ENCODE data around the gene UVRAG. TPM values are rescaled to one million over a fixed set of nuclear protein-coding genes. Genes with fewer than 3 reads are reported as not detected.

UVRAG gene
- total RNA-seq, 1 donor from 2014 or later: 38.1 TPM

DNA sequence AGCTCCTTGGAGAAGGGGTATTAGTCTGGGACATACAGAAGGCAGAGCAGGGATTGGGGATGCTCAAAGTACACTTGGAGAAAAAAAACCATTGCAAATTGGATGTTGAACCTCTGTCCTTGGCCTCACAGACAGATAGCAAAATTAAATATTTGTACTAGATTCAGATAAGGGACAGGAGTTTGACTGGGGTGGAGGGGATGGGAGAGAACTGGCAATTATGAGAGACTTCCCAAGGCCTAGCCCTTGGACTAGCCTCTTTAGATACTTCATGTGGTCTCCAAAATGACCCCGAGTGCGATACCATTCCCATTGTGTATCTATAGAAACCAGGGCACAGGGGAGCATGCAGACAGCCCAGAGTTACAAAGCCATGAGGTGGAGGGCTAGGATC is 30.9 kb upstream of the UVRAG start:
- no peak for DNase-seq

DNA sequence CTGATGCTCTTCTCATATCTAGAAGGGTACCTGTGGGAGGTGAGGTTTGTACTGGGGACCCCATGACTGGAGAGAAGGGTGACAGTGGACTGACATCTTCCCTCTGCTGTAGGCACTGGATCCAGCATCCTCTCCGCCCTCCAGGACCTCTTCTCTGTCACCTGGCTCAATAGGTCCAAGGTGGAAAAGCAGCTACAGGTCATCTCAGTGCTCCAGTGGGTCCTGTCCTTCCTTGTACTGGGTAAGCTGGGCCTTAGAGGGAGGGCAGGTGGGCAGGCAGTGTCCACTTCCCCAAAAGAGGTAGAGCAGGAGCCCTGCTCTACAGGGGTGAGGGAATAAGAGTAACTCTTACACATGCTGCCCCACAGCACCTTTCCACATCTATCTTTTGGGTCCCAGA is 30.5 kb upstream of the UVRAG start:
- DNase-seq: no peak

DNA sequence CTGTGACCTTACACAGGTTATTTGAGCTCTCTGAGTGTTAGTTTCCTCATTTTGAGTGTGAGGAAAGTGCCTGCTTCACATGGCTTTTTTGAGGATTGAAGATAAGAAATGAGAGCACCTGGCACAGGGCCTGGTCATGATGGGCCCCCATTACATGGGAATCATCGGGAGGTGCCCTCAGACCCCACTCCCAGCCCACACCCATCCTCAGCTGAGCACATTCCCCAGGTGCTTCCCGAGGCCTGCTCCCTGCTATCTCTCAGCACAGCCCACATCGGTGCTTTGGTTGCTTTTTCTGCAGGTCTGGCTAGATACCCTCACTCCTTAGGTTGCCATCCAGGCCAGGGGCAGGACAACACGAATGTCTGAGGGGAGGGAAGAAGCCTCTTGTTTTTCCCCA is 29.8 kb upstream of the UVRAG start:
- DNase-seq: no peak

DNA sequence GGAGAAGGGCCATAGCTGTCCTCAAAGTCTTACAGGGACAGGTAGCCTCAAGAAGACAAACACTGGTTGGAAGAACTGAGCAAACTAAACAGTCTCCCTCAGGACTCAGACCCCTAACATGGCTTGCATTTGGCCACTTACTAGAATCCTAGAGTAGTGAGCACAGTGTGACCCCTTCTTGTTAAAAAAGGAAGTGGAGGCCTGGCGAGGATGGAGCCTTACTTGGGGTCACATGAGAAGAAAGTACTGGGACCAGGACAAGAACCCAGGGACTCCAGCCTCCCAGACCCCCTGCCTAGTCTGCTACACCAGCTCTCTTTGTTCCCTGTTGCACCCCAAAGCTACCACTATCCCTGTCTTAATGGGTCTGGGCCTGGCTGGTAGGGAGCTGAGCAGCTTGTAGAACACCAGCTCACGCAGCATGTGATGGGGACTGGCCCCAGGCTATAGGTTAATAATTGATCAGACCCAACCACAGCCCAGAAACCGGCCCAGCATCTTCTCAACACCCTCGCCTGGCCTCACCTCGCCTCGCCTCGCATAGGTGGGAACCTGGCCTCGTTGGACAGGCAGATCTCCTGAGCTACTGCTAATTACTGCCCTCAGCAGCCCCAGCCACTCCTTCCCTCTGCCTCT is 28.8 kb upstream of the UVRAG start:
- no peak for DNase-seq

DNA sequence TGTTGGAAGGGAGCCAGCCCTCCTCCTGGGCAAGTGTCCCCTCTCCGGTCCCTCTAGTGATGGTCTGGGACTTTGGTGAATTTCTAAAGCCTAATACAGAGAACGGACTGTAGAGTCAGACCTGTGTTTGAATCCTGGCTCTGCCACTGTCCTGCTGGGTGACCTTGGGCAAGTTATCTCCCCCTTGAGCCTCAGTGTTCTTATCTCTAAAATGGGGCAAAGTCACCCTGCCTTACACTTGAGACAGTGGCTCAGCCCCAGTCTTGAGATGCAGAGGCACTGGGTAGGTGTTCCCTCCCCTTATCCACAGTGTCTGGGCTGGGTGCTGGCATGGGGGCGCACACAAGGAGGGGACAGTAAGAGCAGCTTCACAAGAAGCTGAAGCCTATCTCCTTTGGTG is 25.5 kb upstream of the UVRAG start:
- DNase-seq: no peak

DNA sequence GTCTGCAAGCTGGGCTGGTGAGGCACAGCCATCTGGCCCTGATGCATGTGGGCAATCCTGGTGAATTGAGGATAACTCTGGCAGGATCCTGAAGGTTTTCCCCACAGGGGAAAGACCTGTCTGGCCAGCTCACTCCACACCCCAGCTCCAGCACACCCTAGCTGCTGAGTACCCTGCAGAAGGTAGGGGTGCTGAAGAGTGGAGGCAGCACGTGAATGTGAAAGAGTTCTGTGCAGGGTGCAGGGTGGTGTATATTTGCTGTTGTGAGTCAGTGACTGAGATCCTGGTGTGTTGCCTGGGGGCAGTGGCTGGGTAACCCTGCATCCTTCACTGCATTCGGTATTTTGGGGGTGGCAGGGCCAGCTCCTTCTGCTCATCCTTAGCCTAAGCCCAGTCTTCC is 24.0 kb upstream of the UVRAG start:
- DNase-seq: no peak

DNA sequence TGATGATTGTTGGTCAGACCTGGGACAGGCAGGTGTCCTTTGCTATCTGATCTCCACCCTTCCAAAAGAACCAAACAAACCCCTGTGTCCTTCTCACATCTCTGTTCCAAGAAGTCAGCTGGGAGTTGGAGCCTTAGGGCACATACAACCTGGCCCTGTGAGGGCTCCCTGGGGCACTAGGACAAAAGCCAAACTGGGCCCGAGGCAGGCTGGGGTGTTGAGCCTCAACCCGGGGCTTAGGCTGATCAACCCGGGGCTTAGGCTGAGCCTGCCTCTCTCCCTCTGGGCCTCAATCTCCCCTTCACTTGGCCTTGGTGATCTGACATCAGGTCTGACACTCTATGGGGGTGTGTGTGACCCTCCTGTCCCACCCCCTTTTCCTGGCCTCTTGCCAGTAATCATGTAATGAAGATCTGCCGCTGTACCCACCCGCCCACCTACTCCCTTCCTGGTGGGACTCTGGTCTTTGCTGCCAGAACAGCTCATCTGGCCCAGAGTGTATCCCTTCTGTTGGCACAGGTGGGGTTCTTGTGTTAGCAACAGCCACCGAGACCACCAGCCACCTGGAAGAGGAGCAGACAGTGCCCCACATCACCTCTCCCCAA is 22.8 kb upstream of the UVRAG start:
- no peak for DNase-seq

DNA sequence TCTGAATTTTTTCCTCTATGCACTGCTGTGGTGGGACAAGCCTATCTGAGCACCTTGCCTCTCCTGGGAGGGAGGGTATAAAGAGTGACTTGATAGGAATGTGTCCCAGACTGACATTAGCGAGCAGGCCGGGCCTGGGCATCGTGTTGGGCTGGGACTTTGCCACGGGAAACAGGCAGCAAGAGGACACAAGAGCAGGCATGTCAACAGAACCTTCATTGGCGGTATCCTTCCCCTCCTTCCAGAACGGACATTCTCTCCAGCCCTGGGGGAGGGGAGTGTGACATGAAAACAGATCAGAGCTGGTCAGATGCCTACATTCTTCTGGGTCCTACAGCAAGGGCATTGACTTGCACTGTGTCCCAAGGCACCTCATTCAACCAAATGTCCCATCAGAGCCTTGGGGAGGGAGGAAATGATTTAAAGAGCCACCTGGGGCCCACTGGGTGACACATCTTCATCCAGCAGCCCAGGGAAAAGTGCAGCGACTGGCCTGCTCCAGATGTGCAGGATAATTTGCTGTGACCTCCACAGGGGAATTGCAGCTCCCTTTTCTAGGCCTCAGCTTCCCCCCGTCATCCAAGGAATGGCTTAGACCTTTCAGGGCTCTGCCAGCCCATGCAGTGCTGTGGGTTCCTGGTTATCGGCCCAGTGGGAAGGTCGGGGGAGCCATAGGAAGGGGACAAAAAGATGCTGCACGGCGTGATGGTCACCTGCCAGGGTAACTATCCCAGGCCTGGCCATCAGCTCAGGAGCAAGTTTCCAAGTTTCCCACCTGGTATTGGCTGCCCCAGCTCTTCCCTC is 21.8 kb upstream of the UVRAG start:
- DNase-seq: no peak

DNA sequence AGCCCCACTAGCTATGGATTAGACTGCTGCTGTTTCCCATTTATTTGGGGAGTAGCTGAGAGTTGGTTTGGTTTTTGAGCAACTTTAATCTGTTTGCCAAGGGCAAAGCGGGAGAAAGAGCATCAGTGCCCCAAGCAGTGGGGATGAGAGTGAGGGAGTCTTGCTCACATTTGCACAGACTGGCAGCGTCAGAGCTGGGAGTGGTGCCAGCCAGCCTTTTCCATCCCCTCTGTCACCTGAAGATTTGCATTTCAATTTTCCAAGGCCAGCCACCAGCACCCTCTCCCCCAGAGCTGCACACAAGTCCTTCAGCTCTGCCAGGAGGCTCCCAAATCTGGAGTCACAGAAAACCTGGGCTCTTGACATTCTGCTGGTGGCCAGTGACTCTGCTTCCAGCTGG is 21.0 kb upstream of the UVRAG start:
- no peak for DNase-seq

DNA sequence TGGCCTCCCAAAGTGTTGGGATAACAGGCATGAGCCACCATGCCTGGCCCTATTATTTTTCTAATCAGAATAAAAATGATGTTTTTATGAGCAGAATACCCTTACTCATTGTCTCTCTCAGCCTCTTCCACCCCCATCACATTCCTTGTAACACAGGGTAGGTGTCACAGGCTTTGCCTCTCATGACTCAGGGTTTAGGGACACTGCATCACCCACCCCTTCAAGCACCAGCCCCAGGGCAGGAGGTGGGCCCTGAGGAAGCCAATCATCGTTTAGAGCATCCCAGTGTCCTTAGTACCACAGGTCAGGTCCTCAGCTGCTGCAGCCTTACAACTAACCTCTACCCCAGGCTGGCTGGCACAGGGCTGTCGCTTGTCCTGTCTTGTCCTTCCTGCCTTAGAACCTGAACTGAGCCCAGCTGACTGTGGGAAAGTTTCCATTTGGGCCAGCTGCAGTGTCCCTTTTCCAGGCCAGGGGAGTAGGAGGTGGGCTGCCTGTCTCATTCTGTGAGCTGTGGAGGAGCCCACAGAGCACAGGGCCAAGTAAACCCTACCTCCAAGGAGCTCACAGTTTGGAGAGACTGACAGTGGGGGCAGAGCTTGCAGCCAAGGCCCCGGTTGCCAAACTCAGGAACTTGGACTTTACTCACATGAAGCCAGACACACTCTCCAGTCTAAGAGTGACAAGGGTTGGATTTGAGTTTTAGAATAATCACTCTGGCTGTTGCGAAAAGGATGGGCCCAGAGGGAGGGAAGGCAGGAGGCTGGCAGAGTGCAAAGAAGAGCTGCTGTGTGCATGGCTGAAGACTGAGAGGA is 19.5 kb upstream of the UVRAG start:
- no peak for DNase-seq

DNA sequence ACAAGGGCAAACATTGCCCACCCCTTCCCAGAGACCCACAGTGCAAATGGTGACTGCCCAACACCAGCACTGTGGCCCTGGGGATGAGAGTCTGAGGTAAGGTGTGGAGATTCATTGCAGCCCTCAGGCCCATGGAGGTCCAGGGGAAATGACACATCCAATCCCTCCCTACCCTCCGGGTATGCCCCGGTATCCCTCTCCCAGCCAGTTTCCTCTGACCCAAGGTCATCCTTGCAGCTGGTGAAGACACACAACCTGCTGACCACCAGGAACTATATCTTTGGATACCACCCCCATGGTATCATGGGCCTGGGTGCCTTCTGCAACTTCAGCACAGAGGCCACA is 18.9 kb upstream of the UVRAG start:
- no peak for DNase-seq

DNA sequence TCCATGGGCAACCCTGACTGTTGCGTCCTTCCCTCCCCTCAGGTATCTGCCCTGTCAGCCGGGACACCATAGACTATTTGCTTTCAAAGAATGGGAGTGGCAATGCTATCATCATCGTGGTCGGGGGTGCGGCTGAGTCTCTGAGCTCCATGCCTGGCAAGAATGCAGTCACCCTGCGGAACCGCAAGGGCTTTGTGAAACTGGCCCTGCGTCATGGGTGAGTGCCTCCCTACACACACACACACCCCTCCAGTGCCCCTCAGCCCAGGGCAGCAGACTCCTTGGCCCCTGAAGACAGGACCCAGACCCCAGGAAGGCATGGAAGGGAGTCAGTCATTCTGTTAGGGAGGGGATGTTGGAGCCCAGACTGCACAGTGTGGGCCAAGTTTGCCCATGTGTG is 17.9 kb upstream of the UVRAG start:
- no peak for DNase-seq

DNA sequence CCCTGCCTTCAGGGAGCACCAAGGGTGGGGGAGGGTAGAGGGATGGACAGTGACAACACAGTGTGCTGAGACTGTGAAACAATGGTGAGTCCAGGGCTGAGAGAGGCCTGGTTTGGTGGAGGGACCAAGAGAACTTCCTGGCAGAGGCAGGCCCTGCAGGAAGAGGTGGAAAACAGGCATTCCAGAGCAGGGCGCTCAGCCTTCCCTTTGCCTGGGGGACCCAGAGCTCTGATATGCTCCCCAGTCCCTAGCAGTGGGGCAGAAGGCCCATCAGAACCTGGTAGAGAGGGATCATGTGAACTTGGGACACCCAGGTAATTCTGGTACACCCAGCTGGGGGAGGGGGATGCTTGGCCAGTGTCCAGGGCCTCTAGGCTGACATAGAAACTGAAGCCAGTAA is 17.2 kb upstream of the UVRAG start:
- no peak for DNase-seq

DNA sequence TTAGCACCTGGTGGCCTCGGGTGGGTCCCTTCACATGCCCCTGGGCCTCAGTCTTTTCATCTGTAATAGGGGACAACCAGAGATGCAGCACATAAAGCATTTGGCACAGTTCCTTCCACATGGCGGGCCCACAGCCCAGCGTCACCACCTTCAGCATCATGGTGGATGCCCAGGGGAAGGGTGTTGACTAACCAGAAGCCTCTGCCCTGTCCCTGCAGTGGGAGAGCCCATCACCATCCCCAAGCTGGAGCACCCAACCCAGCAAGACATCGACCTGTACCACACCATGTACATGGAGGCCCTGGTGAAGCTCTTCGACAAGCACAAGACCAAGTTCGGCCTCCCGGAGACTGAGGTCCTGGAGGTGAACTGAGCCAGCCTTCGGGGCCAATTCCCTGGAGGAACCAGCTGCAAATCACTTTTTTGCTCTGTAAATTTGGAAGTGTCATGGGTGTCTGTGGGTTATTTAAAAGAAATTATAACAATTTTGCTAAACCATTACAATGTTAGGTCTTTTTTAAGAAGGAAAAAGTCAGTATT is 14.8 kb upstream of the UVRAG start:
- DNase-seq: no peak

DNA sequence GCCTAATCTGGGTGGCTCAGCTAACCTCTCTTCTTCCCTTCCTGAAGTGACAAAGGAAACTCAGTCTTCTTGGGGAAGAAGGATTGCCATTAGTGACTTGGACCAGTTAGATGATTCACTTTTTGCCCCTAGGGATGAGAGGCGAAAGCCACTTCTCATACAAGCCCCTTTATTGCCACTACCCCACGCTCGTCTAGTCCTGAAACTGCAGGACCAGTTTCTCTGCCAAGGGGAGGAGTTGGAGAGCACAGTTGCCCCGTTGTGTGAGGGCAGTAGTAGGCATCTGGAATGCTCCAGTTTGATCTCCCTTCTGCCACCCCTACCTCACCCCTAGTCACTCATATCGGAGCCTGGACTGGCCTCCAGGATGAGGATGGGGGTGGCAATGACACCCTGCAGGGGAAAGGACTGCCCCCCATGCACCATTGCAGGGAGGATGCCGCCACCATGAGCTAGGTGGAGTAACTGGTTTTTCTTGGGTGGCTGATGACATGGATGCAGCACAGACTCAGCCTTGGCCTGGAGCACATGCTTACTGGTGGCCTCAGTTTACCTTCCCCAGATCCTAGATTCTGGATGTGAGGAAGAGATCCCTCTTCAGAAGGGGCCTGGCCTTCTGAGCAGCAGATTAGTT is 14.2 kb upstream of the UVRAG start:
- no peak for DNase-seq

DNA sequence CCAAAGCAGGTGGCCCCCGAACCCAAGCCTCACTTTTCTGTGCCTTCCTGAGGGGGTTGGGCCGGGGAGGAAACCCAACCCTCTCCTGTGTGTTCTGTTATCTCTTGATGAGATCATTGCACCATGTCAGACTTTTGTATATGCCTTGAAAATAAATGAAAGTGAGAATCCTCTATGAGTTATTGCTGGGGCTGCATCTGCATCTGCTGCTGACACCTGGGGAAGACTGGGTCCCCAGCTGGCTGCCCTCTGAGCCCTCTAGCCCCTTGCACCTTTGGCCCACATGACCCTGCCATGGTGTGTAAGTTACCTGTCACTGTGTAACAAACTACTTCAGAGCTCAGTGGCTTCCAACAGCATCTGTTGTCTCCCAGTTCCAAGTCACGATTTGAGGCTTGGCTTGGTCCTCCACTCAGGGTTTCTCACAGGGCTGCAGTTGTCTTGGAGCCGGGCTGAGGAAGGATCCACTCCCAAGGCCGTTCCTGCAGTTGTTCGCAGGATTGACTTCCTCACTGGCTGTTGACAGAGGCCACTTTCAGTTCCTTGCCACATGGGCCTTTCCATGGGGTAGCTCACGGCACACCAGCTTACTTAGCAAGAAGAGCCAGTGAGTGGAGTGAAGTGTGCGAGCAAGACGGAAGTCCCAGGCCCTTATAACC is 13.5 kb upstream of the UVRAG start:
- DNase-seq: no peak

DNA sequence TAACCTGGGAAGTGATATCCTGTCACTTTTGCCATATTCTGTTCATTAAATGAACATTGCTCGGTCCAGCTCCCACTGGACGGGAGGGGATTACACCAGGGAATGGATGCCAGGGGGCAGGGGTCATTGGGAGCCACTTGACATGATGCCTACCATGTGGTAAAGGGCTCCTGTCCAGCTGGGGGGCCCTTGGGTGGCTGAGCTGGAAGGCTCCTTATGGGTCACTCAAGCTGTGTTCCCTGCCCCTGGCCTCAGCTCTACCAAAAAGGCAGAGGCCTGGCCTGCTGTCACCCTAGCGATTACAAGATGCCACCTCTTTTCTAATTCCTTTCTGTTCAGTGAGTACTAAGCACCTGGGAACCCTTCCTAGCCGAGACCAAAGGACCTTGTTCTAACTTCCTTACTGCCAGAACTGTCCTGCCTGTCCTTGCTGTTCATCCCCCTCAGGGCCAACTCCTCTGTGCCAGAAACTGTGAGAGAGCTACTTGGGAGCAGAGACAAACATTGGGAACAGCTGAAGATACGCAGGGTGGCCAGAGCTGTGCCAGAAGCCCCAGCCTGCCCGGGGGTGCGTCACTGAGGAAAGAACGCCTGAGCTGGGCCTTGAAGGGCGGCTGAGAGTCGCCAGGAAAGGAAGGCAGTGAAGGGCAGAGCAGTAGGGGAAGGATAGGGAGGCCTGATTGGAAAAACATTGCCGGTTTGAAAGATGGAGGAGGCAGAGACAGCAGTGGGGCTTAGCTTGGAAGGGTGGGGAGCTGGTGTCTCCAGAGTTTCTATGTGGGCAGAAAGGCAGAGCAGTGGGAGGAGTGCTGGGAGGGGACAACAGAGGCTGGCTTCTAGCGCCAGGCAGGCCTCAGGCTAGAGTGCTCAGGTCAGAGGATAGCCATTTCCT is 12.7 kb upstream of the UVRAG start:
- DNase-seq: no peak

DNA sequence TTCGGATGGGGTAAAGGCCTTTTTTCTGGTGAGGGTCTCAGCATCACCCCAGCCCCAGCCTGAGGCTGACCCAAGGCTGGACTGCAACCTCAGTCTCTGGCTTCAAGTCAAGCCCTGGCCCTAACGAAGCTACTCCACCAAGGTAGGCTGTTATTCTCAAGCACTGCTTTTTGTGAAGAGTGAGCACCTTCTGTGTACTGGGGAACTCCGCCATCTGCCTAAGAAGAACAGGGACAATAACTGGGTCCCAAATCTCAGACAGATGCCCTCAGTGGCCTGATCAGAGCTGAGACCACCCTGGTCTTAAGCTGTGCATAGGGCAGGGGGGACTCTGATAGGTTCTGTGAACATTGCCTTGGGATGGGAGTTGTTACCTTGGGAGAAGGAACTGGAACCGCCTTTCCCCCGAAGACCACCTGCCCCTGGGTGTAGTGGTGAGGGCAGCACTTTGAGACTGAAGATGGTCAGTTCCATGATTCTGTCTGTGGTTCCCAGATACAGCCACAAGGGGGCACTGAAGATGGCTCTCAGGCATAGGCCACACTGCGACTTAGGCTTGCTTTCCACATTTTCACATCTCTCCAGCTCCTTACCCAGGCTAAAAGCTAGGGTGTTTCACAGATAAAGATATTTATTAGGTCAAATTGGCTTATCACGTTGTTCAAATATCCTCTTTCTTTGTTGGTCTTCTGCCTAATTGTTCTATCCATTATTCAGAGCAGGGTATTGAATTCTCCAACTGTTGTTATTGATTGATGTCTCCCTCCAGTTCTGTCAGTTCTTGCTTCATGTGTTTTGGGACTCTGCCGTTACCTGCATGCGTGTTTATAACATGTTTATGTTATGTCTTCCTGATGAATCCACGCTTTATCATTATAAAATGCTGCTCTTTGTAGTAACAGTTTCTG is 11.8 kb upstream of the UVRAG start:
- peak; percentile 50 for DNase-seq

DNA sequence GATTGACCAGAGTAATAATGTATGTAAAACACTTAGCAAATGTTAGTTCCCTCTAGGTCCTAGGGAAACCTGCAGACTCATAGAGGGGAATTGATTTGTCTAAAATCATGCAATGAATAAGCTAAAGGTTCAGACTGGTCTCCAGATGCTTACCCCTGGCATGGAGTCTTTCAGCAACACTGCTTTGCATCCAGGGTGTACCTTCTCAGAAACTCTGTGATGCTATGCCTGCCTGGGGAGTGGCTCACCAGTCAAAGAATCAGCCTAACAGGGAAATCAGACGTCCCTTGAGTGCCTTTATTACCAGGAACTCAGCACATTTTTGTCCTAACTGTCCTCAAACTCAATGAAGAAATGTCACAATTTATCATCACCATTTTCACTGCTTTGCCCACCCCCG is 5.9 kb upstream of the UVRAG start:
- no peak for DNase-seq

DNA sequence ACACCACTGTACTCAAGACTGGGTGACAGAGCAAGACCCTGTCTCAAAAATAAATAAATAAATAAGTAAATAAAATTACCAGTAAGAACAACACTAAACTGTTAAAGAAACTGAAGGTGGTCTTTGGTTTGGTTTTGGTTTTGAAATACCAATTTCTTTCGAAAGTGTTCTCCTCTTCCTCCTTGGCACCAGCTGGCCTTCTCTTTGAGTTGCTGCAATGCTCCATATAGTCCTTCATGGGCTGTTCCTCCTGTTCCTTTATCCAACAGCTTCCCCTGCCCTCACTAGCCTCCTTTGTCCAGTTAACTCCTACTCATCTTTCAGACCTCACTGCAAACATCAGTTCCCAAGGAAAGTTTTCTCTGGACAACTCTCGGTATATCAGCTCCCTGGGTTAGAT is 5.0 kb upstream of the UVRAG start:
- DNase-seq: no peak
